Stimulated activated CD4-positive, alpha-beta T cell treated with anti-CD3 and anti-CD28 coated beads, Interleukin-1b, Interleukin-23, amount 100 ng/mL, for 4 hours (primary cell): Measurements from ENCODE around the gene EFNA4.

Experiments used
- DNase-seq, 2 donors: peaks; one replicate each; pipeline ENCODE4 v3.0.0-alpha.2; 2020; ENCODE audit warnings: low read depth in 2 of 2

Gene EFNA4

DNA sequence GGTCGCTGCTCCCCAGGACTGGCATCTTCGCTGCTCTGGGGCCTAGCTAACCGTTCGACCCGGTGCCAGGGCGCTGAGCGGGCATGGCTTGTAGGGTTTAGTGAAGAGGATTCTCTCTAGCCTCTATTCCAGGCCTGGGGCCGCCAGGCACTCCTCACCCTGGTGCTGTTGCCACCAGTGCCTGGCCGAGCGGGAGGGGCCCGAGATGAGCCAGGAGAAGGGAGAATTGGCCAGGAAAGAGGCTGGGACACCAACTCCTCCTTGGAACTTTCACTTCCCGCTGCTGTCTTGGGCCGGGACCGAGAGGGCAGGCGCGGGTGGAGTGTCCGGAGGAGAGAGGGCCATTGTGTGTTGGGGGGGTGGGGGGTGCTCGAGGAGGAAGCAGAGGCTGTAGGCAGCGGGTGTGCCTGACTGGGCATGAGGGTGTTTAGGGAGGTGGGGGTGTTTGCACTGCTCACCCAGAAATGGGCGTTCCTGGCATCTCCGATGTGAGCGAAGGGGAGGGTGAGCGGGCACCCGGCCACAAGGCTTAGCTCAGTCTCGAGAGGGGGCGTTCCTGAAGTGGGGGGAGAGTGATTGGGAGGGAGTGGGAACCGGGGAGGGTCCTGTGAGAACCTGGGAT lies 11.7 kb upstream of the EFNA4 start:
- peak in 1 of 2 donors; percentile 35 for DNase-seq

GRCh38 chr1:155052439-155053395 lies 10.8 kb upstream of the EFNA4 start:
- no peak for DNase-seq

- DNase-seq = no peak
Measured at GRCh38 chr1:155053531-155054105, 9.9 kb upstream of the EFNA4 start.

DNA sequence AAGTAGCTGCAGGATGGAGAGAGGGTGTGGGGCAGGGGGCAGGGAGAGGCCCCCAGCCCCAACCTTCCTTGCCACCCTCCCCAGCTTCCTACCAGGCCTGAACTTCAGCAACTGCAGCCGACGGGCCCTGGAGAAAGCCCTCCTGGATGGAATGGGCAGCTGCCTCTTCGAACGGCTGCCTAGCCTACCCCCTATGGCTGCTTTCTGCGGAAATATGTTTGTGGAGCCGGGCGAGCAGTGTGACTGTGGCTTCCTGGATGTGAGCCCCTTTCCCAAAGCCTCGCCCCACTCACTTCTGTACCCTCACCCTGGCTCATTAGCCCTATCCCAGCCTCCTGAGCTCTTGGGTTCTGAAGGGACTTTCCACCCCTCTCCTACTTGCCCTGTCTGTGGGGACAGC lies 6.4 kb upstream of the EFNA4 start:
- DNase-seq = no peak

DNA sequence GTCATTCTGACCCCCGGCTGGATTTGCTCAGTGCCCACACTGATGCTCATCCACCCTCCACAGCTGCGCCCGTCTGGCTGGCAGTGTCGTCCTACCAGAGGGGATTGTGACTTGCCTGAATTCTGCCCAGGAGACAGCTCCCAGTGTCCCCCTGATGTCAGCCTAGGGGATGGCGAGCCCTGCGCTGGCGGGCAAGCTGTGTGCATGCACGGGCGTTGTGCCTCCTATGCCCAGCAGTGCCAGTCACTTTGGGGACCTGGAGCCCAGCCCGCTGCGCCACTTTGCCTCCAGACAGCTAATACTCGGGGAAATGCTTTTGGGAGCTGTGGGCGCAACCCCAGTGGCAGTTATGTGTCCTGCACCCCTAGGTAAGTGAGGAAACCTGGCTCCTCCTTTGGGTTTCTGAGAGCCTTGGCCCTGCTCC lies 5.7 kb upstream of the EFNA4 start:
- no peak for DNase-seq

GRCh38 chr1:155060736-155061135 lies 2.8 kb upstream of the EFNA4 start:
- no peak for DNase-seq

DNA sequence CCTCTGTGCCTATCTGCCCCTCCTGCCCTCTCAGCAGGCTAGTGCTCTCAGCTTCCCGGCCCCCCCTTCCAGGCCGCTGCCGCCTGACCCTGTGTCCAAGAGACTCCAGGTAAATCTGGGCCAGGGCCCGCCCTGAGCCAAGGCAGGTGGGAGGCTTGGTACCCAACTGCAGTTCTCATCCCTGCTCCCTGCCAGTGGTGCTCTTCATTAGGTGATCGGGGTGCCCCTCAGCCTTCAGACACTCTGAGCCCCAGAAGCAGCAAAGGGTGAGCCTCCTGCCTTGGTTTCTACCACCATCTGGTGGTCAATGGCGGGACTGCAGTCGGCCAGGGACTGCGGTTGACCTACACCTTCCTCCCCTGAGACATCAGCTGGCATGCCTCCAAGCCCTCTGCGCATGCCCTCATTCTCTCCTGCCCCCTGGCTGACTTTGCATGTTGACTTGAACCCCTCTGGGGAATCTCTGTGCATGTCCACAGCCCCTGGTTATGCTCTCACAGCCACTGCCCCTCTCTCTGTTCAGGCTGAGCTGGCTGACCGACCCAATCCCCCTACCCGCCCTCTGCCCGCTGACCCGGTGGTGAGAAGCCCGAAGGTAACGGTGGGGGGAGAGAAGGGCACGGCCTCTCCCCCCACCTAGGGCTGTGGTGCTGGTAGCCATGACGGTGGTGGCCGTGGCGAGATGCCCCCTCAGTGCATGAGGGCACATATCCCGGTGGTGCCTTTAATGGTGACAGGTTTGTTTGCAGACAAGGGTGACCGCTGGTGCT lies 2.0 kb upstream of the EFNA4 start:
- peak; percentile 95 to 97 for DNase-seq

DNA sequence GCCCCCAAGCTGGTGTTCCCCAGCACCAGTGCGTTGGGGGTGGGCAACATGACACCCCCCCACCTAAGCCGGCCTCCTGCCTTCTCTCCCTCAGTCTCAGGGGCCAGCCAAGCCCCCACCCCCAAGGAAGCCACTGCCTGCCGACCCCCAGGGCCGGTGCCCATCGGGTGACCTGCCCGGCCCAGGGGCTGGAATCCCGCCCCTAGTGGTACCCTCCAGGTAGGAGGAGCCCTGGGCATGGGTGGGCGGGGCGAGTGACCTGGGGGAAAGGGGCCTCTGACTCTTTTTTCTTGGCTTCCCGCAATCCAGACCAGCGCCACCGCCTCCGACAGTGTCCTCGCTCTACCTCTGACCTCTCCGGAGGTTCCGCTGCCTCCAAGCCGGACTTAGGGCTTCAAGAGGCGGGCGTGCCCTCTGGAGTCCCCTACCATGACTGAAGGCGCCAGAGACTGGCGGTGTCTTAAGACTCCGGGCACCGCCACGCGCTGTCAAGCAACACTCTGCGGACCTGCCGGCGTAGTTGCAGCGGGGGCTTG lies 1.3 kb upstream of the EFNA4 start:
- DNase-seq = no peak

GRCh38 chr1:155062702-155063411 lies 683 bp upstream of the EFNA4 start:
- peak; percentile 71 to 74 for DNase-seq

DNA sequence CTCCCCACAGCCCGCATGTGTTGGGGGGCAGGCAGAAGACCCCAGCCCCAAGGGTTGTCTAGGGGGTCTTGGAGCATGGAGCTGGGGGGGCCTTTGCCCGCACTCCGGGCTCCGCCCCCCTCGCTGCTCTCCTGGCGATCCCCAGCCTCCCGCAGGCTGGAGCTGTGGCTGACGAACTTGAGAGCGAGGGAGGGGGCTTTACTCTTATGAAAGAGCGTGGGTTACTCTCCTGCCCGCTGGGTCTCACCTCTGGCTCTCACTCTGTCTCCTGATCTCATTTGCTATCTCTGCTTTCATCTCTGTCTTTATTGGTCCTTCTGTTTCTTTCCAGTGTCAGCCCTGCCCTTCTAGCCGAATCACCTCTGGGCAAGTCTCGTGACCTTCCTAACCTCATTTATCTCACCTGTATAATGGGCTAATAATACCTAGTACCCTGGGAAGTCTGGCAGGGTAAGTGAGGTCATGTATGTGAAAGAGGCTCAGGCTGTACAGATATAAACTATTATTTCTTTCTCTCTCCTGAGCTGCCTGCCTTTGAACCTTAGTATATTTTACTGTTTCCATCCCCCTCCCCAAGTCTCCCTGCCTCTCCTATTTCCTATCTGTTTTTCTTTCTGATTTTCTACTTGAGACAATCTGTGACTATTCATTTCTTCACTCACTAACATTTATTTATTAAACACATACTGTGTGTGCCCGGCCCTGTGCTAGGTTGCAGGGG lies 731 bp downstream of the EFNA4 start:
- DNase-seq = no peak

- no peak for DNase-seq
Measured at GRCh38 chr1:155064832-155065429, 1.4 kb downstream of the EFNA4 start.

DNA sequence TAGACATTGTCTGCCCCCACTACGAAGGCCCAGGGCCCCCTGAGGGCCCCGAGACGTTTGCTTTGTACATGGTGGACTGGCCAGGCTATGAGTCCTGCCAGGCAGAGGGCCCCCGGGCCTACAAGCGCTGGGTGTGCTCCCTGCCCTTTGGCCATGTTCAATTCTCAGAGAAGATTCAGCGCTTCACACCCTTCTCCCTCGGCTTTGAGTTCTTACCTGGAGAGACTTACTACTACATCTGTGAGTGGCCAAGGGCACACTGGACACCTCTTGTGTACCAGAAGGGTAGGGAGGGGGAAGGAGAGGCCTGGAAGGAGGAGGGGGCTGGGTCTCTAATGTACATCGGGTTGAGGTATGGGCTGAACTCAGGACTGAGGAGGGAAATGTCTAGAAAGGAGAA lies 3.2 kb downstream of the EFNA4 start:
- no peak for DNase-seq

- no peak for DNase-seq
Measured at GRCh38 chr1:155068599-155068998, 5.1 kb downstream of the EFNA4 start.

DNA sequence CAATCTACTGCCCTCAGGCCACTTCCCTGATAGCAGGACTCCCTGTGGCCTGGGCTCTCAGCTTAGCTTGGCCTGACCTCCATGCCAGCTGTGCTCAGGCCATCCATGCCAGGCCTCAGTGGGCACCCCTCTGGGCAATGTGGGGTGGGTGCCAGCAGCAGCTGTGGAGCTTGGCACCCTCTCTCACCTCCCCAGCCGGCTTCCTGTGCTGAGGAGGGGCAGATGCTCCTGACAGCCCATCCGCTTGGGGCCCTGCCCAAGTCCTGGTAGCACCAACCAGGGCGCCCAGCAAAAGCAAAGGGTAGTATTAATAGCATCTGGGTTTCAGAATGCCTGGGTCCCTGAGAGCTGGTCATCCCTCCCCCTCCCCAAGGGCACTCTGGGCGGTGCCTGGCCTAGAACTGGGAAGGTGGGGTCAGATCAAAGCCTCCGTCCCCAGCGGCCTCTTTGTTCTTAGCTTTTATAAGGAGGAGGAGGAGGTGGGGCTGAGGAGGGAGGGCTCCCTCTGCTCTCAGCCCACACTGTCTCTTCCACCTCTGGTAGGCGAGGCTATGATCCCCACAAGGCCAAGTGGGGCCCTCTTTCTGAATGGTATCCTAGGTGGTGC lies 6.1 kb downstream of the EFNA4 start:
- DNase-seq = no peak

DNA sequence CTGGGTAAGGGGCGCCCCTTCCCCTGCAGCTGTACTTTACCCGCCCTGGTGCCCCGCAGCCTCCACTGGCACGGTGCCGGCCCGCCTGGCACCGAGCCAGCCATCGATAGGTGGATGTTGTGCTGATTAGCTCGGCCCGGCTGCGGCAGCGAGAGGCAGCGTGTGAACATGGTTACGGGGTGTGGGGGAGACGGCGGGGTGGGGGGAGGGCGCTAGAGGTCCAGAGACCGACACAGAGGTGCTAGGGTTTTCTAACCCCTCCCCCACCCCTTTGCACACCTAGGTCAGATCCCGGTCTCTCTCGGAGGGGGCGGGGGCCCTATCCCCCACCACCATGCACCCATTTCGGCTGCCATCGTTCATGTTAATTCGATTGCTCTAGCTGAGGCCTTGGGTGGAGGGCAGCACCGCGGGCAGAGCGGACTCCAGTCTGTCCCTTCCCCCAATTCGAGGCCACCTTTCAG lies 6.7 kb downstream of the EFNA4 start:
- DNase-seq = no peak

- peak in 1 of 2 donors; percentile 62 for DNase-seq
Measured at GRCh38 chr1:155070721-155071569, 7.4 kb downstream of the EFNA4 start.

- no peak for DNase-seq
Measured at GRCh38 chr1:155071701-155072100, 8.2 kb downstream of the EFNA4 start.

DNA sequence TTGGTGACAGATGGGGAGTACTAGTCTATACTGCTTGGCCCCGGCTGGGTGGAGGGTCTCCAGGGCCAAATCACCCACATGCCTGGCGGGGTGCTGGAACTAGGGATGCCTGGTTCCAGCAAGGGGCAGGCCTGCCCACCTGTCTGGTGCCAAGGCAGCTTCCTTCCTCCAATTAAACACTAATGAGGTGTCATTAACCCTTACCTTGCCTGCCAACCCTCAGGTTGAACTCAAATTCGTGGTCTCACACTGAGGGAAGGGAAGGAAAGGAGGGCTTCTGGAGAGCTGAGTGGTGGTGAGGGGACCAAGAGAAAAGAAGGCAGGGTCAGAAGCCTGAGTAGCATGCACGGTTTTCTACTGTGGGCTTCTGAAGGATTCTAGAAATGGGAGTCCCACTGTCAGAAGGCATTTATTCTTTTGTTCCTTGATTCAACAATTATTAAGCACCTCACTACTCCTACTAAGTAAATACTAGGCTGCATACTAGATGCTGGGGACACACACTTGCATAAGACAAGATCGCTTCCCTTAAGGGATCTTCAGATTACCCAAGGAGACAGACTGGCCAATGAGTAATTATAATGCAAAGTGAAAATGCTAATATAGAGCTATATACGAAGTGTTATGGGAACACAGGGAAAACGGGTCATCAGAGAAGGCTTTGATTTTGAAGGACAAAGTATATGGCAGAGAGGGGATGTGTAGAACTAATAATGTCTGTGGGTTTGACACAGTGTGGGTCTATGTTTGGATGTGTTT lies 9.2 kb downstream of the EFNA4 start:
- no peak for DNase-seq
